Stimulated activated CD4-positive, alpha-beta T cell treated with anti-CD3 and anti-CD28 coated beads, Interleukin-4, amount 100 ng/mL, for 1 hour (primary cell): Measurements from ENCODE around the gene VGLL3.
"Not testable (repeated sequence)": the region's sequence is repeated elsewhere in the genome, so short reads cannot be mapped to it uniquely, and the experiment has no call there.

ENCODE experiments used
- DNase-seq: peaks from one replicate; pipeline ENCODE4 v3.0.0-alpha.2; 2020

VGLL3 gene

GRCh38 chr3:86990734-86991481, at the start of gene VGLL3:
Gene VGLL3, minus strand, starts transcription at chr3:86991149. Its CDS starts 406 bp downstream, at chr3:86990743.
- DNase-seq = no peak

GRCh38 chr3:87037652-87038051, 46.7 kb upstream of the VGLL3 start:
- DNase-seq = no peak

GRCh38 chr3:87036671-87037070, 45.7 kb upstream of the VGLL3 start:
- no peak for DNase-seq

- DNase-seq = no peak
Measured at GRCh38 chr3:87035339-87035738, 44.4 kb upstream of the VGLL3 start.

- no peak for DNase-seq
Measured at GRCh38 chr3:87033205-87033604, 42.3 kb upstream of the VGLL3 start.

- DNase-seq = no peak
Measured at GRCh38 chr3:87025661-87026645, 35.0 kb upstream of the VGLL3 start.

GRCh38 chr3:87017370-87017769, 26.4 kb upstream of the VGLL3 start:
- not testable (repeated sequence) for DNase-seq

- no peak for DNase-seq
Measured at GRCh38 chr3:87009271-87009670, 18.3 kb upstream of the VGLL3 start.

- DNase-seq = no peak
Measured at GRCh38 chr3:87006844-87007439, 16.0 kb upstream of the VGLL3 start.

- no peak for DNase-seq
Measured at GRCh38 chr3:87004883-87005282, 13.9 kb upstream of the VGLL3 start.

- DNase-seq = no peak
Measured at GRCh38 chr3:87002346-87002745, 11.4 kb upstream of the VGLL3 start.

- DNase-seq = no peak
Measured at GRCh38 chr3:87001473-87002098, 10.6 kb upstream of the VGLL3 start.

GRCh38 chr3:87000940-87001339, 10.0 kb upstream of the VGLL3 start:
- no peak for DNase-seq

- DNase-seq = no peak
Measured at GRCh38 chr3:86998569-86998968, 7.6 kb upstream of the VGLL3 start.

GRCh38 chr3:86996261-86996955, 5.5 kb upstream of the VGLL3 start:
- no peak for DNase-seq

GRCh38 chr3:86995537-86995936, 4.6 kb upstream of the VGLL3 start:
- no peak for DNase-seq

GRCh38 chr3:86993704-86994103, 2.8 kb upstream of the VGLL3 start:
- DNase-seq = no peak

GRCh38 chr3:86991840-86992435, 989 bp upstream of the VGLL3 start:
- no peak for DNase-seq

- DNase-seq = no peak
Measured at GRCh38 chr3:86991482-86991815, 500 bp upstream of the VGLL3 start.

- no peak for DNase-seq
Measured at GRCh38 chr3:86990012-86990733, 776 bp downstream of the VGLL3 start.

GRCh38 chr3:86989611-86990010, 1.3 kb downstream of the VGLL3 start:
- DNase-seq = no peak
